GM12878 (cell line): Measurements from ENCODE around the gene CDC27. TPM values are rescaled to one million over a fixed set of nuclear protein-coding genes. Genes with fewer than 3 reads are reported as not detected.

Experiments used
- ATAC-seq: fragments of 200-7000 bp; cut with Tn5 transposase; 3 replicates; pipeline ENCODE4 v1.9.1; 2020; ENCODE audit warnings: mild to moderate bottlenecking, moderate library complexity
- BruUV-seq: library from RNA; stranded (reverse); fragments of 400-500 nt; replicated peaks from 2 replicates; lab custom pipeline; 2021; lab: Mats Ljungman, UMichigan
- CTCF ChIA-PET: fragments of 300-600 bp; sonication (Branson Sonifier 250); formaldehyde crosslinking; extraction: SDS; loops from one replicate; lab custom pipeline; 2021; ENCODE audit warnings: inconsistent platforms; lab: Yijun Ruan, JAX
- POLR2A ChIA-PET: fragments of 350-600 bp; formaldehyde crosslinking; extraction: SDS; loops from one replicate; lab custom pipeline; 2021; ENCODE audit warnings: inconsistent platforms; lab: Charles Lee
- RAD21 ChIA-PET: fragments of 300-600 bp; sonication (Branson Sonifier 250); formaldehyde crosslinking; loops from one replicate; lab custom pipeline; 2023; ENCODE audit warnings: antibody characterized with exemption; ENCODE audit not compliant: unreplicated experiment; lab: Charles Lee
- SMC1A ChIA-PET: fragments of 300-600 bp; sonication (Branson Sonifier 250); formaldehyde crosslinking; loops from one replicate; lab custom pipeline; 2023; ENCODE audit not compliant: unreplicated experiment, uncharacterized antibody; lab: Charles Lee
- DNase-seq: peaks from one replicate; pipeline ENCODE4 v3.0.0-alpha.2; 2011; ENCODE audit warnings: low read depth, low spot score
- FAIRE-seq: peaks from 3 replicates; lab custom pipeline; 2011; peaks lifted over from hg19 to GRCh38; lab: Jason Lieb, UNC
- H2AFZ ChIP-seq: 2 replicates; pipeline ENCODE4 v1.6.0; 2011; ENCODE audit warnings: low read depth, low read length, control low read depth; ENCODE audit not compliant: control insufficient read depth
- H3K27ac ChIP-seq: 2 replicates; pipeline ENCODE4 v1.5.1; 2011; ENCODE audit warnings: control low read depth; ENCODE audit not compliant: control insufficient read depth, insufficient read depth
- H3K27me3 ChIP-seq, 2 experiments: replicated peaks in 1 of 2; 2 replicates each; pipeline versions ENCODE4 v1.6.0 to v1.6.1; 2011; ENCODE audit warnings: low read length in 1 of 2; ENCODE audit not compliant: control insufficient read depth in 2 of 2, insufficient read depth in 2 of 2
- H3K36me3 ChIP-seq, 2 experiments: 2 replicates each; pipeline ENCODE4 v1.5.1; 2011; ENCODE audit warnings: low read length in 1 of 2; ENCODE audit not compliant: control insufficient read depth in 2 of 2, insufficient read depth in 2 of 2
- H3K4me1 ChIP-seq: 2 replicates; pipeline ENCODE4 v1.6.1; 2011; ENCODE audit warnings: mild to moderate bottlenecking, low read length, moderate library complexity, mixed read lengths; ENCODE audit not compliant: control insufficient read depth, insufficient read depth
- H3K4me2 ChIP-seq: 2 replicates; pipeline ENCODE4 v1.6.0; 2011; ENCODE audit warnings: control low read depth; ENCODE audit not compliant: control insufficient read depth, insufficient read depth
- H3K4me3 ChIP-seq: fragments of 200-600 bp; sonication (generic); 2 replicates; pipeline ENCODE4 v1.5.1; 2016
- H3K79me2 ChIP-seq: 2 replicates; pipeline ENCODE4 v1.6.0; 2011; ENCODE audit warnings: low read length; ENCODE audit not compliant: control insufficient read depth, insufficient read depth
- H3K9ac ChIP-seq: 2 replicates; pipeline ENCODE4 v1.8.0; 2011; ENCODE audit warnings: low read length, control low read depth, mixed read lengths; ENCODE audit not compliant: control insufficient read depth, insufficient read depth
- H3K9me3 ChIP-seq: replicated peaks from 3 replicates; pipeline ENCODE4 v1.5.1; 2011; ENCODE audit warnings: mild to moderate bottlenecking, low read length; ENCODE audit not compliant: control insufficient read depth, insufficient read depth
- H4K20me1 ChIP-seq: 2 replicates; pipeline ENCODE4 v1.6.0; 2011; ENCODE audit not compliant: control insufficient read depth, insufficient read depth
- FOS ChIP-seq: IDR thresholded peaks from 3 replicates; pipeline ENCODE4 v1.6.1; 2011; ENCODE audit warnings: borderline replicate concordance; ENCODE audit not compliant: insufficient read length; ENCODE audit errors: extremely low read depth
- HDGF ChIP-seq: fragments of 450-650 bp; IDR thresholded peaks from 2 replicates; pipeline ENCODE4 v1.6.1; 2016; ENCODE audit warnings: antibody characterized with exemption
- MXI1 ChIP-seq: fragments of 150-350 bp; IDR thresholded peaks from 2 replicates; pipeline ENCODE4 v1.6.1; 2011; ENCODE audit warnings: low read depth, mild to moderate bottlenecking, inconsistent platforms, low read length, improper control_type of control experiment
- POLR2AphosphoS5 ChIP-seq: IDR thresholded peaks from 2 replicates; pipeline ENCODE4 v1.6.1; 2011; ENCODE audit warnings: mild to moderate bottlenecking, low read length, inconsistent platforms
- PRDM15 ChIP-seq: fragments of 450-650 bp; formaldehyde crosslinking; IDR thresholded peaks from 2 replicates; pipeline ENCODE4 v1.4.0; 2020; ENCODE audit warnings: mild to moderate bottlenecking, moderate library complexity
- SP1 ChIP-seq: IDR thresholded peaks from one replicate; pipeline ENCODE4 v1.6.1; 2011; ENCODE audit warnings: low read depth, low read length
- SREBF2 ChIP-seq: IDR thresholded peaks from 2 replicates; pipeline ENCODE4 v1.6.1; 2012; ENCODE audit warnings: mild to moderate bottlenecking, low read length
- ZBTB11 ChIP-seq: fragments of 450-650 bp; formaldehyde crosslinking; IDR thresholded peaks from 2 replicates; pipeline ENCODE4 v1.5.0; 2022; ENCODE audit warnings: mild to moderate bottlenecking, missing genetic modification characterization
- ZNF384 ChIP-seq: IDR thresholded peaks from 2 replicates; pipeline ENCODE4 v1.6.1; 2012; ENCODE audit warnings: low read depth, mild to moderate bottlenecking, low read length, improper control_type of control experiment, borderline replicate concordance
- WGBS: methylation state at CpG from one replicate; pipeline ENCODE4 v1.1.6; 2016; ENCODE audit warnings: low lambda C conversion rate; ENCODE audit not compliant: insufficient replicate concordance, insufficient coverage; ENCODE audit errors: missing lambda C conversion rate; 5-methylcytosine and 5-hydroxymethylcytosine counted together
- in situ Hi-C: fragments of 300-500 bp; cut with MboI; formaldehyde crosslinking; loops from 9 replicates; pipeline ENCODE4 v1.14.3; 2018; ENCODE audit warnings: mixed read lengths
- intact Hi-C: fragments of 100-400 bp; cut with micrococcal nuclease; formaldehyde crosslinking; loops from one replicate; pipeline ENCODE4 v1.14.2; 2022; ENCODE audit not compliant: unreplicated experiment
- polyA plus RNA-seq, 11 experiments: library from polyadenylated mRNA; depleted of rRNA in 4 of 11; unstranded in 6 of 11; stranded (reverse) in 5 of 11; fragments of >200 nt; fragmentation: Nextera tagmentation in 4 of 11; fragmentation: Illumina TruSeq in 1 of 11; extraction: Ambion mirVana in 4 of 11; extraction: Trizol in 1 of 11; gene quantifications; 1 replicate in 1 of 11; 2 replicates in 10 of 11; pipeline versions ENCODE4 v1.2.1 to v1.2.3, GENCODE V29; 2011 to 2016; ENCODE audit warnings: inconsistent platforms in 2 of 11, missing spikeins in 2 of 11, low read depth in 1 of 11
- total RNA-seq, 4 experiments: library from RNA; depleted of rRNA in 3 of 4; stranded (reverse); fragments of >200 nt in 3 of 4; fragmentation: Illumina TruSeq in 1 of 4; extraction: Trizol in 1 of 4; gene quantifications; 2 replicates each; pipeline versions ENCODE4 v1.2.1 to v1.2.3, GENCODE V29; 2013 to 2021

CDC27 gene
- total and polyA plus RNA-seq, 10 of the 15 experiments (the other 5 are each of a cell fraction or from before 2014, with no cell fraction given): 23.2 to 138 (median 97.8) TPM

GRCh38 chr17:47209499-47209898 is 20.4 kb upstream of the CDC27 start:
- ATAC-seq (no peak), DNase-seq (no peak), FAIRE-seq (no peak)
- no peak overlapping the region for H3K4me2 ChIP-seq
- H3K4me3 ChIP-seq: no peak overlapping the region
- ChIA-PET CTCF (interaction anchor here (5.5 kb wide), 1 partner anchor 21 kb away, joined by 40 read pairs; no protein-coding TSS in a partner anchor), POLR2A (interaction anchor here (0.6 to 1.1 kb wide), 4 partner anchors 20 to 123 kb away, joined by 3 to 6 read pairs (median 4); no protein-coding TSS in a partner anchor), RAD21 (interaction anchor here (1.1 to 3.9 kb wide), 2 partner anchors 21 to 107 kb away, joined by 4 to 20 read pairs; no protein-coding TSS in a partner anchor), SMC1A (interaction anchor here (1.1 to 9.3 kb wide), 4 partner anchors 9 to 25 kb away, joined by 3 to 79 read pairs (median 37); partner anchors contain the start of gene CDC27)
- no peaks in the 10 kb centered on the region for H3K36me3 ChIP-seq
- no peak for TF ChIP-seq SREBF2
- no peak for TF ChIP-seq SP1
- TF ChIP-seq HDGF: no peak
- TF ChIP-seq FOS: no peak
- TF ChIP-seq ZNF384: no peak
- TF ChIP-seq PRDM15 (CRISPR knock-in tag): no peak
- no peak for TF ChIP-seq POLR2AphosphoS5
- TF ChIP-seq ZBTB11 (CRISPR knock-in tag): no peak
- TF ChIP-seq MXI1: no peak
- intact Hi-C loops (no loop called here), in situ Hi-C loops (no loop called here)
- no peaks in the 10 kb centered on the region for H4K20me1 ChIP-seq
- BruUV-seq: no TSS peak
- H3K9me3 ChIP-seq: no peaks in the 10 kb centered on the region
- H2AFZ ChIP-seq: no peak overlapping the region
- H3K9ac ChIP-seq: no peak overlapping the region
- peaks cover 44% of the 10 kb centered on the region for H3K4me1 ChIP-seq
- no peaks in the 10 kb centered on the region for H3K27me3 ChIP-seq
- no peak overlapping the region for H3K27ac ChIP-seq
- WGBS: 92% methylated on average over 3 of the region's 3 CpGs
- no peaks in the 10 kb centered on the region for H3K79me2 ChIP-seq
